GM19193 (cell line): ENCODE measurements around the gene FOXP2.

Experiments used
- POLR2A ChIP-seq: IDR thresholded peaks from 4 replicates; pipeline ENCODE4 v1.6.1; 2011; ENCODE audit not compliant: insufficient read depth, insufficient read length; ENCODE audit errors: extremely low read depth

Gene FOXP2

DNA sequence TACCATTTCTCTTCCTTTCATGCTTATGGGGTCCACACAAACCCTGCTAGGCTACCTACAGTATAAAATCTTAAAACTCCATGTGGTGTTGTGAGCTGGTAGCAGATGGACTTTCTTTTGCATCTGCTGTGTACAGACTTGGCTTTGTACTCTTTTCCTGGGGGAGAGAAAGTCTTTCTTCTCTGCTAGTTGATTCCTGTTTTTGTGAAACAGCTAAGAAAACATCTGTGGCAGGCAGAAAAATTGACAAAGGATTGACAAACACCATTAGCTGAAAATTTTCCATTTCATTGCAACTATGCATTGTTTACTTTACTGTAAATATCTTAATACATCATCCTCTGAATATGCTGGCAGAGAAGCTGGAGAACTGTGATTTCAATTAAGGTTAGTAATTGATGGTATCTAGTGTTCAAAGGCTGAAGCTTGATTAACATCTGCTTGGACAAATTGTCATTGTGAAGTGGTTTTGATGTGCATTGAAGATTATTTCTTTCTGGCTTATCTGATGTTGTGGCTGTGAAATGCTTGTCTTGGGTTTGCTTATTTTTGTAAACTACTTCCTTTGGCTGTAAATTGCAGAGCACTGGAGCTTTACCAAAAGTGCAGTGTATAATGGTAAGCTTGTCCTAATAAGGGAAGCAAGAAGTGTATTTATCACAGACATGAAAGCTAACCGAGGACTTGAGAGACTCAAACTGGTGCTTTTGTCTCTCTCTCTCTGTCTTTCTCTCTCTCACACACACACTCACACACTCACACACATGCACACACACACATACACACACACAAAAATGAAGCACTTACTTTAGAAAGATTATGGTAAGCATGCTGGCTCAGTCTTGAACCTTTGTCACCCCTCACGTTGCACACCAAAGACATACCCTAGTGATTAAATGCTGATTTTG lies at the start of gene FOXP2:
TSS of gene FOXP2 (plus strand) at position 660 of the 908 bp plus-strand sequence. CDS start 11,697 bp downstream, outside the sequence.
- TF ChIP-seq POLR2A: no peak

DNA sequence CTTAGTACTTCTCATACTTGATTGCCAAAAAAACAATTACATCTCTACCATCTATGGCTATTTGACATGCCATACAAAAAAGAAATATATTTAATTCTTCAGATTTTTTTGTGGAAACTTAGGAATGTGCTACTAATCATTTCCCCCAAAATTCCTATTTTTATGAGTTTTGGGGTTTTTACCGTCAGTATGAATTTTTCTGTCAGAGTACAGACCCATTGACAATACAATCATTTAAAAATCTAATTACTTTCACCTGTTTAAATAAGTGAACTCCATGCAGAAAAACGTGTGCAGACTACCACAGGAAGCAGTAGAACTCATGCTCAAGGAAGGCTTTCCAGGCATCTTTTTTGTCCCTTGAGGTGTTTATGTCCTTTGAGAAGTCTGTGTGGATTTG lies 48.8 kb upstream of the FOXP2 start:
- no peak for TF ChIP-seq POLR2A

DNA sequence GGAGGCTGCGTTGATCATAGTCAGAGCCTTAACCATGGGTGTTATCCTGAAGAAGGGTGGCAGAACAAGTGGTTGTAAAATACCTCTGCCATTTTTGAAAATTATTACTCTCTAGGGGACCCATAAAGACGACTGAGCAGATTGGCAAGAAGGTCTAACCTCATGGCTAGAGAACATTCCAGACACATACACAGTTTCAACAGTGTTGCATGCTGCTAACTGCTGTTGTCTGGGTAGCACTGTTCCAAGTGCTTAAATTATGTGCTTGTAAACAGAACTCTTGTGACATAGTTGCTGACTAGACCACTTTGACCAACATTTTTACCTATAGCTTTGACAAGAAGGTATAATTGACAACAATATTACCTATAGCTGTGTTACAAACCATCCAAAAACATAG lies 46.1 kb upstream of the FOXP2 start:
- TF ChIP-seq POLR2A: no peak

DNA sequence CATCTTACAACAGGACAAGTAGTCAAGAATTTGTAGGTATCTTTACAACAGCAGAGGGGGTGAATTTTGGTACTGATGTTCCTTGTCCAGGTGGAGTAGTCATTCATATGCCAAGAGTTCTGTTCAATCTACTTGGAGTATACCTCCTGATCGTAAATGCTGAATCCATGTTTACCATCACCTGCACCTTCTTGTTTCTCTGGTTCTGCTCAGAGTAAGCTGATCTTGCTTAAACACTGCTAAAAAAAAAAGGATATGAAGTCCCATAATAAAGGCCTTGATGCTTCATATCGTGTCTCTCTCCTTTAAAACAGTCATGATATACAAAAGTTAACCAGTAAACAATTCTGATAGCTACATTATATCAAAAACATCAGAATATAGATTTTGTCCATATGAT lies 45.3 kb upstream of the FOXP2 start:
- no peak for TF ChIP-seq POLR2A

DNA sequence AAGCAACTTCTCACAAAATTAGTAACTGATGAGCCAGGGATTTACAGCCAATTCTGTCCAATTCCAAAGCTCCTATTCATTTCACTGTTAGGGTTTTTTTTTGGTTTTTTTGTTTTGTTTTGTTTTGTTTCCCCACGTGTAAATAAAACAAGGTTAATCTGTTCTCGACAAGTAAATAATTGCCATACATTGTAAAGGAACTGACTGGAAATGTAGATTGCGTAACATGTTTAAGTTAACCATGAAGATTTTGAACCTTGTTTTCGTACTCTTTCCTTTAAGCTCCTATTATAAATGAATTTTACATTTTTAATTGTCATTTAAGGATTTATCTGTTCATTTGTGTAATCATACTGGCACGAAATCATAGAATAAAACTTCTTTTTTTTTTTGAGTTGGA lies 42.0 kb upstream of the FOXP2 start:
- no peak for TF ChIP-seq POLR2A

DNA sequence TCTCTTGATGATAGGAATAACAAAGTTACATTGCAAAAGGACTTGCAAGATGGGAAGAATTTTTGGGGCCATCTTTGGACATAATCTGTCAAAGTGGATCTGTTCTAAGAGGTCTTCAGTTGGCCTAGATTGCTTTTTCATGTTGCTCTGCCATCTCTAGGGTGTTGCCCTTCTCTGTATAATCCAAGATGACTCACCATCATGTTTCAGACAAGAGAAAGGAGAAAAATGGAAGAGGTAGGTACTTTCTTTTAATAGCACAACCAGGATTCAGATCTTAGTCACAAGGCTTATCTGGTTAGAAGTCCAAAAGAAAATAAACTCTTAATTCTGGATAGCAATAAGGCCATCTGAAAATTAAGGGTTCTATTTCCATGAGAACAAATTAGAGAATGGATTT lies 38.7 kb upstream of the FOXP2 start:
- no peak for TF ChIP-seq POLR2A

DNA sequence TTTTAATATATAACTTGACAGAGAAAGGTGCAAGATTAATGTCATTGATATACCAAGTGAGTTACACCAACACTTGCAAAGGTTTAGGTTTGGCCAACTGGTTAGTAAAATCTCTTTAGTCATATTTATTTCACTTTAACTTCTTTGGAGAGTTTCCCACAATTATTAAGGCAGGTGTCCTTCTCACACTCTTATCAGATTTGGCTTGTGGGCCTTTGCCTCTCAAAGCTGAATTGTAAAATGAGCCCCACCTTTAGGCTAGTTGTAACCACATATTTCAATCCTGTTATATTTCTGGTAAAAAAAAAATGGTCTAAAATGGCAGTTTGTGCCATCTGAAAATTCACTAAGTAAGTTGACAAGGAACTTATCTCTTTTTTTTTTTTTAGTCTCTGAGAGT lies 26.6 kb upstream of the FOXP2 start:
- no peak for TF ChIP-seq POLR2A

DNA sequence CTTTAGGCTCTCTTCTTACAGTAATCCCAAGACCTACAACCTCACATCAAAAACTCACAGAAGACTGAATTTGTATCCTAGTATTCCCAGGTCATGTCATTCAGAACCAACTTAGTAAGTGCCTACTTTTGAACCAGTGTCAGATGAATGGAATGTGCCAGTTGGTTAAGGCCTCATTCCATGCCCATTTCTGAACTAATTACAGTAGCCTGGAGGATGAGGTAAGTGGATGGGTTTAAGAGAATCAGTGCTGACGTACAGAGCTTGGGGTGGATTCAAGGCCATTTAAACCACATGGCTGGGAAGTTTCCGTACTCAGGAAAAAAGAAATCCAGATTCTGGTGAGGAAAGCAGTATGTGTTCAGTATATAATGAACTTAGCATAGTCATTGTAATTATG lies 21.9 kb upstream of the FOXP2 start:
- TF ChIP-seq POLR2A: no peak

DNA sequence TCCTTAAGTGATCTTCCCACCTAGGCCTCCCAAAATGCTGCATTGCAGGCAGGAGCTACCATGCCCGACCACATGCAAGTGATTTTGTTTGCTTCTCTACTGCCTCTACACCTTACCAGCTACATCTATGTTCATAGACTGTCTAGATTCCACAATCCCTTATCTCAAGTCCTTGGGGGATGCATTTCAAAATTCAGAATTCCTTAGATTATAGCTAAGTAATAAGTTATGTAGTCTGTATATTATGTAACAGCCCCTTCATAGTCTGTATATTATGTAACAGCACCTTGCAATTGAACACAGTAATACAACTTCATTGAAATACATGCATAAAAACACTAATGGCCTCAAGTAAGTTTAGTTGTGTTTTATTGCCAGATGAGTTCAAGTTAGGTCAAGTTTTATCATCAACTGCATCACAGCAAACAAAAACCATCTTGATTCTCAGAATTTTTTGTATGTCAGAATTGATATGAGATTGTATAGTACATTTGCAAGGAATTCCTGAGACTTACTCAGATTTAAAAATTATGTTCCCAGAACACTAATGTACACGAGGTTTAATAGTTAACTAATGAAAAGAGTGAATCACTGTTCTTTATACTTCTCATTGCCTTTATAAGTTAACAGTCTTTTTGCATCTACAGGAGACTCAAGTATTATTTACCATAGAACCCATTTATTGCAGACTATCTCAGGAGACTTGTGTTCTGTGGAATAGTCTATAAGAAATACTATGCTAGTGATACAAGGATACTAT lies 11.6 kb upstream of the FOXP2 start:
- TF ChIP-seq POLR2A: no peak

DNA sequence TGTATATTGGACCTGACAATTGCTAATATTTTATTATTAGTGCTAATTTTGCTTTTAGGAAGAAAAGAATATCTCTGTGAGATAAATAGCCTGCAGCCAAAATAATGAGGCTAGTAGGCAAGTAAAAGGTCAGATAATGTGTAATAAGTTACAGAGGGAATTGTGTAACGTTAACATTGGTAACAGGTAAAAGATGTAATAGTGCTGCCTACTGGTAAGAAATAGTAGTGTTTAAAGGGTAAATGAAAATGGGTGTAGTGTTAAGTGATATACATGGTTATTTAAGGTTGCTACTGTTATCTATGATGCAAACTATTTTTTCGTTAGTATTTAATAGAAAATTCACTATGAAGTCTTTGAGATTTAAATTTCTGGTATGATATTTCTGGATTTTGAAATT lies 9.2 kb upstream of the FOXP2 start:
- no peak for TF ChIP-seq POLR2A

DNA sequence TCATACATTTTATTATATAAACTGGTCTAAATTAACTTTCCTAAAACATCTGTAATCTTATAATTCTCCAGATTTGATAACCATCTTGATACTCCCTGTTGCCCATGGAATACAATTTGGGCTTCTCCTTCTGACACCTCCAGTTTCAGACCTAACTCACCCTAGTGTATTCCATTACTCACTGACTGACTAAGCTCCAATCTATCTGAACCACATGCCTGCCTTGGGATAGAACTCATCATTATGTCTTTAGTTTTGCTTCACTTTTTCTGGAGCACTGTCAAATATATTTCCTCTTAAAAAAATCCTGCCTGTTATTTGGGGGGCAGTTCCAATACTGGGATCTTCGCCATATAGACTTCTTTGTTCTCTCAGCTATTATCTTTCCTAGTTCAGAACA lies 4.9 kb upstream of the FOXP2 start:
- no peak for TF ChIP-seq POLR2A

DNA sequence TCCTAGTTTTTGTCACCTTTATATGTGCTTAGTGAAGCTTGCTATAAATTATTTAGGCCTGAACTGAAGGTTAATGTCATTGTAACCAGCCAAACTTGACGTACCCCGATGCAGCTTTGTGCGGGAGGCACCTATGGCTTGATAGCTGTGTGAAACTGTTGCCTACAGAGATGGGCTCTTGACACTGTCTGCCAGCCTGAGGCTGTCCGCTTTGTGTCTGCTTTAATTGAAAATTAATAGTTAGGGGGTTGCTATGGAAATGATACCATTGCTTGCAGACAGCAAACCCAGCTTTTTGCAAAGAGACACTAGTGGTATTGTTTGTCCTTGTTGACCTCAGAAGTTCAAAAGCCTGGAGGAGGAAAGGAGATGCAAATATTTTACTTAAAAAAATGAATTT lies 2.1 kb upstream of the FOXP2 start:
- no peak for TF ChIP-seq POLR2A

DNA sequence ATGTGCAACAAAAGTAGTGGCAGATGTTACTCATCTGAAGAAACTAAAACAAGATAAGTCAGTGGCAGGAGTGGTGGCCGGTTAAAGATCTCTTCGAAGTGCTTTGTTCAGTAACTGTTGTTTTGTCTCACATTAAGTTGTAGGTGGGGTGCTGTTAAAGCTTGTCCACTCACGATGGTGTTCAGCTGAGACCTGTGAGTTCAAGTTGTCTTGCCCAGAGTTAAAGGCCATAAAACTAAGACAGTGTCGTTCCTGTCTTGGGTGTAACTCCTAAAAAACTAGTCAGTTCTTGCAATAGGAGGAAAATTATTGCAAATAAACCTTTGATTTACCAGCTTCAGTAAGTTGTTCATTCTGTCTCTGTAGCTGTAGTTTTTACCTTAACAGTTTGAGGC lies 857 bp upstream of the FOXP2 start:
- TF ChIP-seq POLR2A: no peak

DNA sequence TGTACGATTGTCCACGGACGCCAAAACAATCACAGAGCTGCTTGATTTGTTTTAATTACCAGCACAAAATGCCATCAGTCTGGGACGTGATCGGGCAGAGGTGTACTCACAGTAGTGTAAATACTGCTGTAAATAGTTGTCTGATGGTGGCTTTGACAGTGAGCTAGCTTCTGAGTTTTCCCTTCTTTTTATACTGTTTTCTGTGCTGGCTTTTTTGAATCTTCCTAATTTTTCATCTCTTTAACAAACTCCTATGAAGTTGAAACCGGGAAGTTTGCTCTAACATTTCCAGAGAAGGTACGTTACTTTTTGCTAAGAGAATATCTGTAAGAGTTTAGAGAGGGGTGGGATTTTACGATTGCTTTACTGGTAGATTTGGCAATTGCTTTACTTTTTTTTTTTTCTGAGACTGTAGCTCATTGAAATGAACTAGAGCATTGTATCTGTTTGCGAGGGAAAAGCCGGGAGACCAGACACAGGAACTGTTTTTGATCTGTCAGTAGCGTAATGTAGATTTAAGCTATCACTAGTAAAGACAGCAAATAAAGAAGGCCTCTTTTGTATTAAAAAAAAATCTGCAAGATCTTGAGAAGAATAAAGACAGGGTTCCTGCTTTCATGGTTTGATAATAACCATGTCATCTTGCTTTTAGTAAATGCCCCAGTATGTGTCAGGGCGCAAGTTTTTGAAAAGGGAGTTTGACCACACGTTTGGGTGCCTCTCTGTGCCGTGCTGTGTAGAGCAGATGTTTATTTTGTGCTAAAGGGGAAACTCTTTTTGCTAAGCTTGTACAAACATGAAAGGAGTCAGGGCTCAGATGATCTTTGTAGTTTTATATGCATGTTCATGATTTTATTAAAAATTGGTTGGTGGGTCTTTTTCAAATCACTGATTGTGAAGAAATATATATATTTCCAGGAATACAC lies 712 bp downstream of the FOXP2 start:
- TF ChIP-seq POLR2A: no peak

DNA sequence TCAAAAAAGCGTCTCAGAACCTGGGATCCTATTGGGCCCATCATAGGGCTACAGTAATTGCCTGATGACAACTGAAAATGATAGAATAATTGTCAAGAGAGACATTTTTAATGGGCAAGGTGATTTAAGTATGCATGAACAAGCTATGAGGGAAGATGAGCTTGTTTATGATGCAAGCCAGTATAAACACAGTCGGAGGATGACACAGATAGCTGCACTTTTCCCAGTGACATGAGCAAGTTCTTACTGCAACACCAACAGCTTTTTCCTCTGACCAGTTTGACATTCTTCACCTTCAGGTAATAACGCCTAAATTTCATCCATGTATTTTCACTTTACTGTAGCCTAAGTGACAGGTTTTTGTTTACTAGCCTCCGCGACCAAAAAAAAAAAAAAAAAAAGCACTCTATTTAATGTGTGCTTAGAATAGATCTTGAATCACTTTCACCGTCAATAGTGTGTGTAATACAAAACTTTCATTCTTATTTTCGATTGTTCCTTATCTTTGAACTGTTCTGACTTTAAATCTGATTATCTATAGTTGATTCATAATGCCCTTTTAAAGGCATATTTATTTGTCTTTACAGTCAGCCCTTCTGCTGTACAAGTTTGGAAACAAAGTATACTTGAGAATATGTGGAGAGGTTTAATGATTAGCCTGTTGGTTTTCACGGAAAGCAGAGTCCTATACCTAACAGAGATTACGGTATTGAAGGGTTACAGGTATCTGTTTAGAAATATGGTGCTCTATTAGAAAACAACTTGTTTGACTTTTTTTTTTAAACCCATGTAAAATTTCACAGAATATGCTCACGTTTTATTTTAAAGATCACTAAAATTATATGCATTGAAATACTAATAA lies 1.7 kb downstream of the FOXP2 start:
- TF ChIP-seq POLR2A: no peak

DNA sequence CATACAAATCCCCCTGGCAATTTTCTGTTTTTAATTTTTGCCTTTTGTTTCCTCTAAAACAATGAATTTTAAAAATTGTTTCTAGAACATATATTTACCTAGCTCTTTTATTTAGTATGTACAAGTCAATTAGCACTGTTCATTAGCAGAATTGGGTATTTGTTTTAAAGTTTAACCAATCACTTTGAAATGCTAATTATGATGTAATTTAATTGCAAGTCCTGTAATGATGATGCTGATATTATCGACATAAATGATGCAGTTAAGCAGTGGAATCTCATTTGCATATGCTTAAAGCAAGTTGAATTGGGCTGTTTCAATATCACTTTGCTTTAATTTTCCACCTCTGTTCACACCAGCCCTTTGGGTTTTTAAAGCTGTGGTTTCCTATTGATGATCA lies 2.7 kb downstream of the FOXP2 start:
- no peak for TF ChIP-seq POLR2A
